ENCODE results near the gene RNF213.

DNA sequence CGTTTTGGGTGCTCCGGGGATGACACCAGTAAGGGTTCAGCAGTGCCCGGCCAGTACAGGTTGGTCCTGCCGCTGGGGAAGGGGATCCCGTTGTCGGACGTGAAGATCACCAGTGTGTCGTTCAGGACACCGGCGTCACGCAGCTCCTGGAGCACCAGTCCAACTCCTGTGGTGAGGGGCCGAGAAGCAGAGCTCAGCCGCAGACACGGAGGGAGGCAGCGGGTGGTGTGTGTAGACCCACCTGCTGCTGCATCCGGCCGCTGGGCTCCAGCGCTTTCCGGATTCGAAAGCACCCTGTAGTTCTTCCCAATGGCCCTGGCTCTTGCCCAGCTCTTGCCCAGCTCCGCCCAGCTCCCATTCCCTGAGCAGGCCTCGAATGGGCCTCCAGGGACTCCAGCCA, 48.5 kb upstream of the RNF213 start:
- TF ChIP-seq, protein P1, sequence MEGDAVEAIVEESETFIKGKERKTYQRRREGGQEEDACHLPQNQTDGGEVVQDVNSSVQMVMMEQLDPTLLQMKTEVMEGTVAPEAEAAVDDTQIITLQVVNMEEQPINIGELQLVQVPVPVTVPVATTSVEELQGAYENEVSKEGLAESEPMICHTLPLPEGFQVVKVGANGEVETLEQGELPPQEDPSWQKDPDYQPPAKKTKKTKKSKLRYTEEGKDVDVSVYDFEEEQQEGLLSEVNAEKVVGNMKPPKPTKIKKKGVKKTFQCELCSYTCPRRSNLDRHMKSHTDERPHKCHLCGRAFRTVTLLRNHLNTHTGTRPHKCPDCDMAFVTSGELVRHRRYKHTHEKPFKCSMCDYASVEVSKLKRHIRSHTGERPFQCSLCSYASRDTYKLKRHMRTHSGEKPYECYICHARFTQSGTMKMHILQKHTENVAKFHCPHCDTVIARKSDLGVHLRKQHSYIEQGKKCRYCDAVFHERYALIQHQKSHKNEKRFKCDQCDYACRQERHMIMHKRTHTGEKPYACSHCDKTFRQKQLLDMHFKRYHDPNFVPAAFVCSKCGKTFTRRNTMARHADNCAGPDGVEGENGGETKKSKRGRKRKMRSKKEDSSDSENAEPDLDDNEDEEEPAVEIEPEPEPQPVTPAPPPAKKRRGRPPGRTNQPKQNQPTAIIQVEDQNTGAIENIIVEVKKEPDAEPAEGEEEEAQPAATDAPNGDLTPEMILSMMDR (IDR thresholded peaks at IDR 0.05; ENCODE audit: control extremely low read depth in 1 of 3, insufficient read depth in 1 of 3, low read depth in 1 of 3, low read length in 3 of 3), result no peak
- TF ChIP-seq POLR2A (IDR thresholded peaks at IDR 0.05; ENCODE audit: control extremely low read depth in 1 of 2, low read depth in 2 of 2, low read length in 2 of 2) (no peak), CBX5 (IDR thresholded peaks at IDR 0.05; ENCODE audit: low read depth, low read length) (no peak), MAFK (IDR thresholded peaks at IDR 0.05; ENCODE audit: low read depth, low read length) (no peak), BACH1 (IDR thresholded peaks at IDR 0.05; ENCODE audit: low read length) (no peak), TBP (IDR thresholded peaks at IDR 0.05; ENCODE audit: low read depth, low read length) (no peak), CEBPB (IDR thresholded peaks at IDR 0.05; ENCODE audit: low read depth, low read length) (no peak), KDM1A (IDR thresholded peaks at IDR 0.05; ENCODE audit: borderline replicate concordance, low read length) (no peak), EZH2 (IDR thresholded peaks at IDR 0.05; ENCODE audit: low read depth, low read length, severe bottlenecking) (no peak), JUN (IDR thresholded peaks at IDR 0.05; ENCODE audit: low read depth, low read length) (no peak), SRF (IDR thresholded peaks at IDR 0.05; ENCODE audit: low read depth, low read length) (no peak)
- TF ChIP-seq, protein P2, sequence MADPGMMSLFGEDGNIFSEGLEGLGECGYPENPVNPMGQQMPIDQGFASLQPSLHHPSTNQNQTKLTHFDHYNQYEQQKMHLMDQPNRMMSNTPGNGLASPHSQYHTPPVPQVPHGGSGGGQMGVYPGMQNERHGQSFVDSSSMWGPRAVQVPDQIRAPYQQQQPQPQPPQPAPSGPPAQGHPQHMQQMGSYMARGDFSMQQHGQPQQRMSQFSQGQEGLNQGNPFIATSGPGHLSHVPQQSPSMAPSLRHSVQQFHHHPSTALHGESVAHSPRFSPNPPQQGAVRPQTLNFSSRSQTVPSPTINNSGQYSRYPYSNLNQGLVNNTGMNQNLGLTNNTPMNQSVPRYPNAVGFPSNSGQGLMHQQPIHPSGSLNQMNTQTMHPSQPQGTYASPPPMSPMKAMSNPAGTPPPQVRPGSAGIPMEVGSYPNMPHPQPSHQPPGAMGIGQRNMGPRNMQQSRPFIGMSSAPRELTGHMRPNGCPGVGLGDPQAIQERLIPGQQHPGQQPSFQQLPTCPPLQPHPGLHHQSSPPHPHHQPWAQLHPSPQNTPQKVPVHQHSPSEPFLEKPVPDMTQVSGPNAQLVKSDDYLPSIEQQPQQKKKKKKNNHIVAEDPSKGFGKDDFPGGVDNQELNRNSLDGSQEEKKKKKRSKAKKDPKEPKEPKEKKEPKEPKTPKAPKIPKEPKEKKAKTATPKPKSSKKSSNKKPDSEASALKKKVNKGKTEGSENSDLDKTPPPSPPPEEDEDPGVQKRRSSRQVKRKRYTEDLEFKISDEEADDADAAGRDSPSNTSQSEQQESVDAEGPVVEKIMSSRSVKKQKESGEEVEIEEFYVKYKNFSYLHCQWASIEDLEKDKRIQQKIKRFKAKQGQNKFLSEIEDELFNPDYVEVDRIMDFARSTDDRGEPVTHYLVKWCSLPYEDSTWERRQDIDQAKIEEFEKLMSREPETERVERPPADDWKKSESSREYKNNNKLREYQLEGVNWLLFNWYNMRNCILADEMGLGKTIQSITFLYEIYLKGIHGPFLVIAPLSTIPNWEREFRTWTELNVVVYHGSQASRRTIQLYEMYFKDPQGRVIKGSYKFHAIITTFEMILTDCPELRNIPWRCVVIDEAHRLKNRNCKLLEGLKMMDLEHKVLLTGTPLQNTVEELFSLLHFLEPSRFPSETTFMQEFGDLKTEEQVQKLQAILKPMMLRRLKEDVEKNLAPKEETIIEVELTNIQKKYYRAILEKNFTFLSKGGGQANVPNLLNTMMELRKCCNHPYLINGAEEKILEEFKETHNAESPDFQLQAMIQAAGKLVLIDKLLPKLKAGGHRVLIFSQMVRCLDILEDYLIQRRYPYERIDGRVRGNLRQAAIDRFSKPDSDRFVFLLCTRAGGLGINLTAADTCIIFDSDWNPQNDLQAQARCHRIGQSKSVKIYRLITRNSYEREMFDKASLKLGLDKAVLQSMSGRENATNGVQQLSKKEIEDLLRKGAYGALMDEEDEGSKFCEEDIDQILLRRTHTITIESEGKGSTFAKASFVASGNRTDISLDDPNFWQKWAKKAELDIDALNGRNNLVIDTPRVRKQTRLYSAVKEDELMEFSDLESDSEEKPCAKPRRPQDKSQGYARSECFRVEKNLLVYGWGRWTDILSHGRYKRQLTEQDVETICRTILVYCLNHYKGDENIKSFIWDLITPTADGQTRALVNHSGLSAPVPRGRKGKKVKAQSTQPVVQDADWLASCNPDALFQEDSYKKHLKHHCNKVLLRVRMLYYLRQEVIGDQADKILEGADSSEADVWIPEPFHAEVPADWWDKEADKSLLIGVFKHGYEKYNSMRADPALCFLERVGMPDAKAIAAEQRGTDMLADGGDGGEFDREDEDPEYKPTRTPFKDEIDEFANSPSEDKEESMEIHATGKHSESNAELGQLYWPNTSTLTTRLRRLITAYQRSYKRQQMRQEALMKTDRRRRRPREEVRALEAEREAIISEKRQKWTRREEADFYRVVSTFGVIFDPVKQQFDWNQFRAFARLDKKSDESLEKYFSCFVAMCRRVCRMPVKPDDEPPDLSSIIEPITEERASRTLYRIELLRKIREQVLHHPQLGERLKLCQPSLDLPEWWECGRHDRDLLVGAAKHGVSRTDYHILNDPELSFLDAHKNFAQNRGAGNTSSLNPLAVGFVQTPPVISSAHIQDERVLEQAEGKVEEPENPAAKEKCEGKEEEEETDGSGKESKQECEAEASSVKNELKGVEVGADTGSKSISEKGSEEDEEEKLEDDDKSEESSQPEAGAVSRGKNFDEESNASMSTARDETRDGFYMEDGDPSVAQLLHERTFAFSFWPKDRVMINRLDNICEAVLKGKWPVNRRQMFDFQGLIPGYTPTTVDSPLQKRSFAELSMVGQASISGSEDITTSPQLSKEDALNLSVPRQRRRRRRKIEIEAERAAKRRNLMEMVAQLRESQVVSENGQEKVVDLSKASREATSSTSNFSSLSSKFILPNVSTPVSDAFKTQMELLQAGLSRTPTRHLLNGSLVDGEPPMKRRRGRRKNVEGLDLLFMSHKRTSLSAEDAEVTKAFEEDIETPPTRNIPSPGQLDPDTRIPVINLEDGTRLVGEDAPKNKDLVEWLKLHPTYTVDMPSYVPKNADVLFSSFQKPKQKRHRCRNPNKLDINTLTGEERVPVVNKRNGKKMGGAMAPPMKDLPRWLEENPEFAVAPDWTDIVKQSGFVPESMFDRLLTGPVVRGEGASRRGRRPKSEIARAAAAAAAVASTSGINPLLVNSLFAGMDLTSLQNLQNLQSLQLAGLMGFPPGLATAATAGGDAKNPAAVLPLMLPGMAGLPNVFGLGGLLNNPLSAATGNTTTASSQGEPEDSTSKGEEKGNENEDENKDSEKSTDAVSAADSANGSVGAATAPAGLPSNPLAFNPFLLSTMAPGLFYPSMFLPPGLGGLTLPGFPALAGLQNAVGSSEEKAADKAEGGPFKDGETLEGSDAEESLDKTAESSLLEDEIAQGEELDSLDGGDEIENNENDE (IDR thresholded peaks at IDR 0.05; ENCODE audit: insufficient replicate concordance, low read length), result no peak
- TF ChIP-seq, protein P3, sequence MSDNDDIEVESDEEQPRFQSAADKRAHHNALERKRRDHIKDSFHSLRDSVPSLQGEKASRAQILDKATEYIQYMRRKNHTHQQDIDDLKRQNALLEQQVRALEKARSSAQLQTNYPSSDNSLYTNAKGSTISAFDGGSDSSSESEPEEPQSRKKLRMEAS (IDR thresholded peaks at IDR 0.05), result no peak

Data from H1 (cell line).